ENCODE results near the gene ANO10.

DNA sequence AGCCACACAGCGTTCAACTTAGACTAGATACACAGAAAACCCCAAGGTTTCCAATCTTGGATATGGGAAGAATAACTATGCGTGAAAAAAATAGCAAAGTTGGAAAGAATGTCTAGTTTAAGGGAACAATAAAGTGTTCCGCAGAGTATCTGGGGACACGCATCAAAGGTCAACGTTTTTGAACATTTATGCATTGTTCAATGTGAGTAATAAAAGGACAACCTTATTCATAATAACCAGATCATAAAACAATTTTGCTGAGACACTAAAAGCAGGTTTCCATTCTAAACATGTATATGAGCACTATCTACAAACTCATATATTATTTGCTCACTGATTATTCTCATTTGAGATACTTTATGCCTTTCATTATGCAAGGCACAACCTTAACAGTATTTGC is 7.8 kb downstream of the ANO10 start:
- no peak for TF ChIP-seq ZNF274 (IDR thresholded peaks at IDR 0.05; ENCODE audit: low read depth, low read length)
- TF ChIP-seq YY1 (IDR thresholded peaks at IDR 0.05; ENCODE audit: insufficient read depth, insufficient read length), result no peak

Data from NT2/D1 (cell line).